Measurements from ENCODE around the gene RNF39. TPM values are rescaled to one million over a fixed set of nuclear protein-coding genes. Genes with fewer than 3 reads are reported as not detected.

RNF39 gene
- total and polyA plus RNA-seq, 2 of the 13 experiments (the other 11 are each of a cell fraction or from before 2014, with no cell fraction given), result 0.13 to 1.8 TPM

GRCh38 chr6:30061092-30061857 is 14.3 kb downstream of the RNF39 start, which contains the start of gene POLR1H (continued):
- TF ChIP-seq RBM22 (optimal IDR thresholded peaks at IDR 0.05; ENCODE audit: low read length), result no peak
- TF ChIP-seq ZNF619 (CRISPR knock-in tag; IDR thresholded peaks at IDR 0.05), result peak; percentile 77; the same call in 1 of the 2 replicates
- peak; percentile 80 for TF ChIP-seq MTERF4 (CRISPR knock-in tag; IDR thresholded peaks at IDR 0.05)
- no peak for TF ChIP-seq HOXA9 (CRISPR knock-in tag; IDR thresholded peaks at IDR 0.05; ENCODE audit: borderline replicate concordance)
- TF ChIP-seq ZNF253 (CRISPR knock-in tag; IDR thresholded peaks at IDR 0.05; ENCODE audit: borderline replicate concordance), result no peak
- no peak for TF ChIP-seq ZNF12 (CRISPR knock-in tag; IDR thresholded peaks at IDR 0.05)
- 0 out of 2 replicates have a peak, but pooled peaks have one; percentile 49 for TF ChIP-seq ZNF710 (CRISPR knock-in tag; IDR thresholded peaks at IDR 0.05; ENCODE audit: borderline replicate concordance)
- no peak for TF ChIP-seq ZNF24 (IDR thresholded peaks at IDR 0.05)
- peak; percentile 23; the same call in 1 of the 2 replicates for TF ChIP-seq ZNF747 (CRISPR knock-in tag; IDR thresholded peaks at IDR 0.05; ENCODE audit: borderline replicate concordance)
- TF ChIP-seq ZBTB7B (CRISPR knock-in tag; IDR thresholded peaks at IDR 0.05), result peak; percentile 54; the same call in 1 of the 2 replicates
- peak; percentile 86 for TF ChIP-seq ZNF317 (CRISPR knock-in tag; IDR thresholded peaks at IDR 0.05)
- peak; percentile 99 for TF ChIP-seq KMT2A (CRISPR knock-in tag; IDR thresholded peaks at IDR 0.05)
- TF ChIP-seq ZNF660 (CRISPR knock-in tag; IDR thresholded peaks at IDR 0.05; ENCODE audit: borderline replicate concordance, low read depth), result 0 out of 2 replicates have a peak, but pooled peaks have one; percentile 24
- peak; percentile 62 for TF ChIP-seq ZNF143 (CRISPR knock-in tag; IDR thresholded peaks at IDR 0.05)
- peak; percentile 77 for TF ChIP-seq ELF1 (CRISPR knock-in tag; IDR thresholded peaks at IDR 0.05)
- TF ChIP-seq REST (IDR thresholded peaks at IDR 0.05; ENCODE audit: borderline replicate concordance in 1 of 2, low read depth in 1 of 2, low read length in 2 of 2), result peak in 1 of 2 experiments; percentile 66; a peak in 1 of 4 replicates
- TF ChIP-seq NFYC (CRISPR knock-in tag; IDR thresholded peaks at IDR 0.05), result peak; percentile 98
- TF ChIP-seq ZNF430 (CRISPR knock-in tag; IDR thresholded peaks at IDR 0.05), result peak; percentile 88; the same call in 1 of the 2 replicates
- peak; percentile 97 for TF ChIP-seq SPEN (CRISPR knock-in tag; IDR thresholded peaks at IDR 0.05; ENCODE audit: low read depth)
- peak; percentile 91 for TF ChIP-seq KDM3A (CRISPR knock-in tag; IDR thresholded peaks at IDR 0.05; ENCODE audit: low read depth)

Measured in HepG2 (cell line).